ENCODE measurements around the gene GCNA.

GCNA gene

GRCh38 chrX:71621603-71622002 lies 43.4 kb downstream of the GCNA start:
- H3K4me3 ChIP-seq (ENCODE audit: low read length, poor library complexity, severe bottlenecking): no peak overlapping the region
- no peak overlapping the region for H2AFZ ChIP-seq (ENCODE audit: low read length)
- H3K9ac ChIP-seq (ENCODE audit: low read depth, low read length, poor library complexity, severe bottlenecking): no peak overlapping the region
- H3K9me2 ChIP-seq (replicated peaks; ENCODE audit: low read depth, low read length): no peaks in the 10 kb centered on the region
- TF ChIP-seq EZH2phosphoT487 (IDR thresholded peaks at IDR 0.05; ENCODE audit: borderline replicate concordance) (no peak), CTCF (conservative IDR thresholded peaks at IDR 0.05; ENCODE audit: low read length) (no peak)
- H3K4me1 ChIP-seq (ENCODE audit: insufficient read depth, low read length, poor library complexity, severe bottlenecking): peaks cover 59% of the 10 kb centered on the region
- no peaks in the 10 kb centered on the region for H3K36me3 ChIP-seq (ENCODE audit: insufficient read depth, low read length)
- H3K9me3 ChIP-seq (ENCODE audit: insufficient read depth, low read depth, low read length): no peaks in the 10 kb centered on the region
- H4K20me1 ChIP-seq (ENCODE audit: insufficient read depth, low read length, poor library complexity, severe bottlenecking): no peaks in the 10 kb centered on the region
- no peak overlapping the region for H3K4me2 ChIP-seq (ENCODE audit: low read depth, low read length, poor library complexity, severe bottlenecking)
- peaks cover 5% of the 10 kb centered on the region; the same call in 1 of the 2 replicates for H3F3A ChIP-seq (ENCODE audit: low read depth)
- 0 out of 2 replicates have a peak, but pooled peaks cover 11% of the 10 kb centered on the region for H3K79me2 ChIP-seq (ENCODE audit: insufficient read depth, low read length)
- no peaks in the 10 kb centered on the region for H3K27me3 ChIP-seq (ENCODE audit: insufficient read depth, low read length, poor library complexity, severe bottlenecking)

GRCh38 chrX:71622032-71622575 lies 43.9 kb downstream of the GCNA start:
- no peaks in the 10 kb centered on the region for H3K36me3 ChIP-seq (ENCODE audit: insufficient read depth, low read length)
- no peak overlapping the region for H3K9ac ChIP-seq (ENCODE audit: low read depth, low read length, poor library complexity, severe bottlenecking)
- H3K9me3 ChIP-seq (ENCODE audit: insufficient read depth, low read depth, low read length): no peaks in the 10 kb centered on the region
- 0 out of 2 replicates have a peak, but pooled peaks cover 10% of the 10 kb centered on the region for H3K79me2 ChIP-seq (ENCODE audit: insufficient read depth, low read length)
- no peaks in the 10 kb centered on the region for H4K20me1 ChIP-seq (ENCODE audit: insufficient read depth, low read length, poor library complexity, severe bottlenecking)
- peaks cover 5% of the 10 kb centered on the region; the same call in 1 of the 2 replicates for H3F3A ChIP-seq (ENCODE audit: low read depth)
- H3K9me2 ChIP-seq (replicated peaks; ENCODE audit: low read depth, low read length): no peaks in the 10 kb centered on the region
- no peaks in the 10 kb centered on the region for H3K27me3 ChIP-seq (ENCODE audit: insufficient read depth, low read length, poor library complexity, severe bottlenecking)
- no peak overlapping the region for H2AFZ ChIP-seq (ENCODE audit: low read length)
- H3K4me2 ChIP-seq (ENCODE audit: low read depth, low read length, poor library complexity, severe bottlenecking): no peak overlapping the region
- TF ChIP-seq CTCF (conservative IDR thresholded peaks at IDR 0.05; ENCODE audit: low read length) (no peak), EZH2phosphoT487 (IDR thresholded peaks at IDR 0.05; ENCODE audit: borderline replicate concordance) (no peak)
- no peak overlapping the region for H3K4me3 ChIP-seq (ENCODE audit: low read length, poor library complexity, severe bottlenecking)
- H3K4me1 ChIP-seq (ENCODE audit: insufficient read depth, low read length, poor library complexity, severe bottlenecking): peaks cover 57% of the 10 kb centered on the region

GRCh38 chrX:71622576-71623450 lies 44.6 kb downstream of the GCNA start:
- H3K4me3 ChIP-seq (ENCODE audit: low read length, poor library complexity, severe bottlenecking): peak overlapping the region; percentile 56
- H3K4me1 ChIP-seq (ENCODE audit: insufficient read depth, low read length, poor library complexity, severe bottlenecking): peaks cover 50% of the 10 kb centered on the region
- TF ChIP-seq CTCF (conservative IDR thresholded peaks at IDR 0.05; ENCODE audit: low read length): peak; percentile 39
- TF ChIP-seq EZH2phosphoT487 (IDR thresholded peaks at IDR 0.05; ENCODE audit: borderline replicate concordance): no peak
- H2AFZ ChIP-seq (ENCODE audit: low read length): no peak overlapping the region
- peaks cover 5% of the 10 kb centered on the region; the same call in 1 of the 2 replicates for H3F3A ChIP-seq (ENCODE audit: low read depth)
- peak overlapping the region; percentile 69 for H3K4me2 ChIP-seq (ENCODE audit: low read depth, low read length, poor library complexity, severe bottlenecking)
- 0 out of 2 replicates have a peak, but pooled peaks cover 5% of the 10 kb centered on the region for H3K79me2 ChIP-seq (ENCODE audit: insufficient read depth, low read length)
- peak overlapping the region; percentile 85 for H3K9ac ChIP-seq (ENCODE audit: low read depth, low read length, poor library complexity, severe bottlenecking)
- no peaks in the 10 kb centered on the region for H3K9me2 ChIP-seq (replicated peaks; ENCODE audit: low read depth, low read length)
- no peaks in the 10 kb centered on the region for H3K36me3 ChIP-seq (ENCODE audit: insufficient read depth, low read length)
- no peaks in the 10 kb centered on the region for H3K27me3 ChIP-seq (ENCODE audit: insufficient read depth, low read length, poor library complexity, severe bottlenecking)
- H4K20me1 ChIP-seq (ENCODE audit: insufficient read depth, low read length, poor library complexity, severe bottlenecking): no peaks in the 10 kb centered on the region
- no peaks in the 10 kb centered on the region for H3K9me3 ChIP-seq (ENCODE audit: insufficient read depth, low read depth, low read length)

Measured in Loucy (cell line).